NCI-H526 treated with DMSO at 0.1 percent for 48 hours (cell line): ENCODE measurements around the gene MPRIP.
A peak's percentile ranks its signal among the peaks of the same experiment; 100 is the strongest.
"Not testable (repeated sequence)": the region's sequence is repeated elsewhere in the genome, so short reads cannot be mapped to it uniquely, and the experiment has no call there.

ENCODE experiments used
- DNase-seq: peaks from one replicate; lab custom pipeline; 2025; lab: John Stamatoyannopoulos, UW

Gene MPRIP

DNA sequence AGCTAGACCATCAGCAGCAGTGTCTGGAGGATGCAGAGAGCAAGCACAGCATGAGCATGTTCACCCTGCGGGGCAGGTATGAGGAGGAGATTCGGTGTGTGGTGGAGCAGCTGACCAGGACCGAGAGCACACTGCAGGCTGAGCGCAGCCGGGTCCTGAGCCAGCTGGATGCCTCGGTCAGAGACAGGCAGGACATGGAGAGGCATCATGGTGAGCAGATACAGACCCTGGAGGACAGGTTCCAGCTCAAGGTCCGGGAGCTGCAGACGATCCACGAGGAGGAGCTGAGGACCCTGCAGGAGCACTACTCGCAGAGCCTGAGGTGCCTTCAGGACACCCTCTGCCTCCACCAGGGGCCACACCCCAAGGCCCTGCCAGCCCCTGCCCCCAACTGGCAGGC, 125.1 kb downstream of the MPRIP start:
- no peak for DNase-seq

DNA sequence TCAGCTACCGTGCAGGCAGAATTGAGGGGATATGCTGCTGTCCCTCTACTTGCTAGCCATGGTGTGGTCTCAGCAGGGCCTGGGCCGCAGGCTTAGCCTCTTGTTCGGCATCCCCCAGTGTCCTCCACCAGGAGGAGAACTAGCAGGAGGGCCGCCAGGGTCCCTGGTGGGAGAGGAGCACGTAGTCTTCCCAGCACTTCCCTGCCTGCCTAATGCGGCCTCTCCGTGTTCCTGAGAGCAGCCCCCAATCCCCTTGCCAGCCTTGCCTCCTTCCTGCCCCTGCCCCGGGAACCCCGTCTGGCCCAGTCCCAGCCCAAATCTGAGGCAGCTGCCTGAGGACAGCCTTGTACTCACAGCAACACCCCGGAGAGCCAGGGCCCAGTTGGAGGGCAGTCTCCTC, 125.7 kb downstream of the MPRIP start:
- no peak for DNase-seq

DNA sequence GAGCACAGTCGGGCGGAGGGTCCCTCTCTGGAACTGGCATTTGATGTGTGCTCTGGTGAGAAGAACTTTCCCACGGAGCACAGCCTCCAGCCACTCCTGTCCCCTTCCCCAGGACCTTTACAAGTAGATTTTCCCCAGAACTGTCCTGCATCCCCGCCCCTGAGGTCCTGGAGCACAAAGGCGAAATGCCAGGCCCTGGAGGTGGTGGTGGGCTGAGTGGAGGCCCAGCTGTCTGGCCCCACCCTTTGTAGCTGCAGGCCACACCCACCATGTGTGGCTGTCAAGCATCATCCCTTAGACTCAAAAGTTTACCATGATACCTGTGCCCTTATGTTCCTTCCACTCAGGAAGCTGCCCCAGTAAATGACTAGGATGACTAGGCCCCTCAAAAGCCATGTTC, 126.1 kb downstream of the MPRIP start:
- no peak for DNase-seq

DNA sequence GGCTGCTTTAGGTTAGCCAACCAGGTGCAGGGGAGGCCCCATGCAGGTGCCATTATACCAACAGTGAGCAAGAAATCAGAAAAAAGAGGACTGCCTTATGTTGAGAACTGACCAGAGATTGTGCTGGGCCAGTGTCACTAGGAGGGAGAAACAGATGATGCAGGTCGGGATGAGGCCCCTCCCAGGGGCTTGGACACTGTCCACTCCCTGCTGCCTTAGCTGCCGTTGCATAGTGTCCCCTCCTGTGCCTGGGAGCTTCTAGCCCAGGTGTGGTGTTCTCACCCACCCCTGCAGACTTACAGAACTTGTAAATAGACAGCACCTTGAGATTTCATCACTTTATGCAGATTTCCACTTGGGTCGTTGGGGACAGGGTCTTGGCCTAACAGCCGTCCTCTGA, 127.1 kb downstream of the MPRIP start:
- no peak for DNase-seq

GRCh38 chr17:17170346-17170985, 128.2 kb downstream of the MPRIP start:
- DNase-seq, result no peak

- no peak for DNase-seq
Observed at GRCh38 chr17:17171186-17171585, 128.9 kb downstream of the MPRIP start.

GRCh38 chr17:17172001-17172939, 130.0 kb downstream of the MPRIP start:
- DNase-seq, result peak; percentile 31

DNA sequence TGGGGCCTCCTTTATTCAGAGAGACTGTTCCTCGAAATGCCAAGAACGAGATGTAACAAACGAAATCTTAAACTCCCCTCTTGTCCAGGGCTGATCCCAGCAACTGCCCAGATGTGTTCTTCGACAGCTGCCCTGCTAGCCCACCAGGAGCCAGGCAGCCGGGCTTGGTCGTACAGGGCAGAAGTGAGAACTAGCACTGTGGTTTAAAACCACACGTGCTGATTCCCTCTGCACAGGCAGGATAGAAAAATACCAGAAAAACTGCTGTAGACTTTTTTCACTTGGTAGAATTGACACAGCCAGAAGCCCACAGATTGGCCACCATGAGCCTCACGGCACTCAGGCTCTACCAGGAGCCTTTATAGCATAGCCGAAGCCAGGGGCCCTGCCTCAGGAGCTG, 130.7 kb downstream of the MPRIP start:
- no peak for DNase-seq

DNA sequence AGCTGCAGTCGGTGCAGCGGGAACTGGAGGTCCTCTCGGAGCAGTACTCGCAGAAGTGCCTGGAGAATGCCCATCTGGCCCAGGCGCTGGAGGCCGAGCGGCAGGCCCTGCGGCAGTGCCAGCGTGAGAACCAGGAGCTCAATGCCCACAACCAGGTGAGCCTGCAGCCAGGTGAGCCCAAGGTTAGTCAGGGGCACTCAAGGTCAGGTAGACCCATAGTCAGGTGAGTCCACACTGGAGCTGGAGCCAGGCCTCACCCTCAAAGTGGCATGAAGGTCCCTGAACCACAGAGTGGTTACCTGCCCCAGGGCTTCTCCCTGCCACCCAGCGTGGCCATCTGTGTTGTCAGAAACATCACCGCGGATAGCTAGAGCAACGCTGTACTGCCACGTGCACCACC, 131.7 kb downstream of the MPRIP start:
- no peak for DNase-seq

DNA sequence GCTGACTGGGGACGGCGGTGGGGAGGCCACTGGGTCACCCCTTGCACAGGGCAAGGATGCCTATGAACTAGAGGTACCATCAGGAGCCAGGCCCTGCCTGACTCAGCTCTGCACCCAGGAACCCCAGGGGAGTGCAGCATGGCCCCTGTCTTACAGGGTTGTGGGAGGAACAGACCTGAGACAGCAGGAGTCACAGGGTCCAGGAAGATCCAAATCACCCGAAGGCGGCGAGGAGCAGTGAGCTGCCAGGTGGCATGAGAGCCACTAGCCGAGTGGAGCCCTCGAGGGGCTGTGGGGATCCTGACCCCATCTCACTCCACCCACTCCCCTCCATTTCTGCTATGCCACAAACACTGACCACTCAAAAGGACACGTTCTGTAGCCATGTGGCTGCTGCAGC, 133.1 kb downstream of the MPRIP start:
- DNase-seq, result no peak

DNA sequence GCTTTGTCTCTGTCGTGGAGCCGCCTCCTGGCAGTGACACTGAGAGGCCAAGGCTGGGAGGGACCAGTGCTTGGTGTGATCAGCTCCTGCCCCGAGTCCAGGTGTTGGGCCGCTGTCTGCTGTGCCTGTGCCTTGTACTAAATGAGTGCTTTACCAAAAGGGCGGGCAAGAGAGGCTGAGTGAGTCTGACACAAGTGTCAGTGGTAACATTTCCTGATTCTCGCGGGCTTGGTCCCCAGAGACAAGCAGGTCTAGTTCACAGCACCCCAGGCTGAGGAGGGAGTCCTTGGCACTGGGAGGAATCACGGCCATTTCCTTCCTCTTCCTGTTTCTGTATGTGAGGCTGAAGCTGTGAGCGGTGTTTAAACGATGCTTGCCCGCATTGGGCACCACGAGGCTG, 133.7 kb downstream of the MPRIP start:
- no peak for DNase-seq

- no peak for DNase-seq
Observed at GRCh38 chr17:17176341-17176740, 134.1 kb downstream of the MPRIP start.

DNA sequence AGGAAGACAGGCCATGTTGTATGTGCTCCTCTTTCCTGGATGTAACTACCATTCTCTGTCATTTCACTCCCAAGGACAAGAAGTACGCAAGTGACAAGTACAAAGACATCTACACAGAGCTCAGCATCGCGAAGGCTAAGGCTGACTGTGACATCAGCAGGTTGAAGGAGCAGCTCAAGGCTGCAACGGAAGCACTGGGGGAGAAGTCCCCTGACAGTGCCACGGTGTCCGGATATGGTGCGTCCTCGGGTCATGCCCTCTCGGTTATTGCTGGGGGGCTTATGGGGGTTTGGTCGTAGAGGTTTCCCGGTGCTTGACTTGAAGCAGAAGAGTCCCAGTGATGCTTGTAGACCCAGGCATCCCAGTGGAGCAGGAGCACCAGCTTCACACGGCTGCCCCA, 134.9 kb downstream of the MPRIP start:
- no peak for DNase-seq

DNA sequence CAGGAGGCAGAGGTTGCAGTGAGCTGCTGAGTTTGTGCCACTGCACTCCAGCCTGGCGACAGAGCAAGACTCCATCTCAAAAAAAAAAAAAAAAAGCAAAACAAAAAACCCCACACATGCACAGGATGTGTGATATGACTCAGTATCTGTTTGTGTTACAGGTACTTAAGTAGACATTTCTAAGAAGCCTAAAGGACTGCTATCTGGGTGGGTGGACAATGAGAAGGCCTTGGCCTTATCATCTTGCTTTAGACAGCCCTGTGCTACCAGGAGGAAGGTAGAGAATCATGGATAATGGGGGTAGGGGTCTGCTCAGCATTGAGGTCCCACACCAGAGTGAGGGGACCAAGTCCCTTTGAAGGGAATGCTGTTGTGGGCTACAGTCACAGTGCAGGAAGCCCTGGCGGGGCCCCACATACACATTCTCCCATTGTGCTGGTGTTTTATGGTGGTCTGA, 137.1 kb downstream of the MPRIP start:
- no peak for DNase-seq

- no peak for DNase-seq
Observed at GRCh38 chr17:17180141-17180603, 137.9 kb downstream of the MPRIP start.

GRCh38 chr17:17180741-17181525, 138.7 kb downstream of the MPRIP start:
- no peak for DNase-seq

DNA sequence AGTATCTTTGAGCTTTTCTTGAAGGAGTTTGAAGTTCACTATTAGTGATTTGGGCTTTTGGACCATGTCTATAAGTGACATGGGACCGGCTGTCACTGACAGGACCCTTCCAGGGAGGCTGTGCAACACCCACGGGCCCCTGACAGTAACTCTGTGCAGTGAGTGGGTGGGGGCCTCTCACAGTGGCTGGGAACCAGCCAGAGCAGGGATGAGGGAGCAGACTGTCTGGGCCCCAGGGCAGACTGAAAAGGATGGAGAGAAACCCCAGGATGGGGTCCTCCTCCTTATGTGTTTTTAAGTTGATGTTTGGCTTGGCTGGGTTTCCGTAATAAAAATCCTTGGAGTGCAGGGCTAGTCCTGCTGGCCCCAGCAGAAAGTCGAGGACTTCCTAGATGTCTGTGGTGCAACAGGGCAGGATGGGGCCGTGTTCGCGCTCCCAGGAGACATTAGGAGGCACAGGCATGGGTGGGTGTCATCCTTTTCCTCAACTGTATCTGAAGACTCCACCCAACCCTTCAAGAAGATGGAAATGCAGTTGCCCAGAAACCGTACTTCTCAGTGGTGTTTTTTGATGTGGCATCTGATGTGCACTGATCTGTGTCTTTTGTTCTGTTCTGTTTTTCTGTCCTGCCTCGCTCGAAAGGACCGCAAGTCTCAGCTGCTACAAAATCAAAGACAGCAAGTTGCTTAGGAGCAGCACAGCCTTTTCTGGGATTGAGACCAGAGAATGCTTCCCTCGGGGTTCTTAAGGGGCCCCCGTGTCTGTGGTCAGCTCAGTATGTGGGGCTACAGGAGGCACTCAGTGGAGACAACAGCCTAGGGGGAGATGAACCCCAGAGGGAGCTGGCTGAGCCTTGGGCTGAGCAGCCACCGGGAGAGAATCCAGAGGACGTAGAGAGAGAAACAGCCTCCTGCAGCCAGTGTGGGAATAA, 139.7 kb downstream of the MPRIP start:
- no peak for DNase-seq

DNA sequence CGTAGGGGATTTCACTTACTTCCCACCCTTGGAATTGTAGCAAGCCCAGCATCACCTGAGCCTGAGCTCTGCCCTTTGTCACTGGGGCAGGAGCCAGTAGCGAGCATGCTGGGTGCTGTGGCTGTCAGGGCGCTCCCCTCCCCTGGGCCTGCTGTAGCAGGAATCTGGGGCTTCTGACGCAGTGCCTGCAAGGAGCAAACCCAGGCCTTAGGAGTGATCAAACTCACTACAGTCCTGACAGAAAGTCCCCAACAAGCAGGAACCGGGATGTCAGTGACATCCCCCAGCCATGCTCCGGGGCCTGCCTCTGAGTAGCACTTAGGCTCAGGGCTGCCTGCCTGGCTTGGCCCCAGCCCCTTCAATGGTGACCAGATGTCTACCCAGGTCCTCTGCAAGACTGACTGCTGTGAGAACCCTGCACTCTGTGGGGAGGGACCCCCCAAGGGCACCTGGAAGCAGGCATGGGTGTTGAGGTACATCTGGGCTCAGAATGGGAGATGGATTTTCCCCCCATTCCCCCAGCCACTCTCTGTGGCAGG, 140.4 kb downstream of the MPRIP start:
- no peak for DNase-seq

- no peak for DNase-seq
Observed at GRCh38 chr17:17183744-17184143, 141.5 kb downstream of the MPRIP start.

GRCh38 chr17:17184985-17185757, 142.9 kb downstream of the MPRIP start:
- not testable (repeated sequence) for DNase-seq
